Testis (tissue), 2 donors: Measurements from ENCODE around the gene TPO.
"Not testable (repeated sequence)": the region's sequence is repeated elsewhere in the genome, so short reads cannot be mapped to it uniquely, and the experiment has no call there.

Experiments
- POLR2A ChIP-seq: fragments of 450-650 bp; IDR thresholded peaks from one replicate; pipeline ENCODE4 v1.6.1; 2017; ENCODE audit warnings: antibody characterized with exemption, mild to moderate bottlenecking, moderate library complexity
- TF ChIP-seq, protein P1 (sequence below), 3 experiments: fragments of 450-650 bp in 2 of 3; fragments of 200-600 bp in 1 of 3; sonication (generic) in 1 of 3; IDR thresholded peaks; one replicate each; pipeline ENCODE4 v1.5.1; 2016 to 2019; ENCODE audit warnings: antibody characterized with exemption in 3 of 3, mild to moderate bottlenecking in 2 of 3, moderate library complexity in 1 of 3

DNA sequence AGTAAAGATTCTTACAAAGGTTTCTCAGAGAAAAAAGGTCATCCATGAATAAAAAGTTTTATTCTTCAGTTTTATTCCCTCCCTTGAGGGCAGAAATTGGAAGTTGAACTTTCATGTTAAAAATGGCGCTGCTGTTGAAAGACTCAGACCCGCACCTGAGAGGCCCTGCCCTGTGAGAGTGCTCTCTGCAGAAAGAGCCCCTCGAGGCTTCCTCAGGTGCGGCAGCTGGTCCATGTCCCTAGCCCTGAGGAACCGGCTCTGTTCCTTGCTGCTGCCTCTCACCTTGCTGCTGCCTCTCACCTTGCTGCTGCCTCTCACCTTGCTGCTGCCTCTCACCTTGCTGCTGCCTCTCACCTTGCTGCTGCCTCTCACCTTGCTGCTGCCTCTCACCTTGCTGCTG, 104.0 kb downstream of the TPO start:
- TF ChIP-seq, protein P1, sequence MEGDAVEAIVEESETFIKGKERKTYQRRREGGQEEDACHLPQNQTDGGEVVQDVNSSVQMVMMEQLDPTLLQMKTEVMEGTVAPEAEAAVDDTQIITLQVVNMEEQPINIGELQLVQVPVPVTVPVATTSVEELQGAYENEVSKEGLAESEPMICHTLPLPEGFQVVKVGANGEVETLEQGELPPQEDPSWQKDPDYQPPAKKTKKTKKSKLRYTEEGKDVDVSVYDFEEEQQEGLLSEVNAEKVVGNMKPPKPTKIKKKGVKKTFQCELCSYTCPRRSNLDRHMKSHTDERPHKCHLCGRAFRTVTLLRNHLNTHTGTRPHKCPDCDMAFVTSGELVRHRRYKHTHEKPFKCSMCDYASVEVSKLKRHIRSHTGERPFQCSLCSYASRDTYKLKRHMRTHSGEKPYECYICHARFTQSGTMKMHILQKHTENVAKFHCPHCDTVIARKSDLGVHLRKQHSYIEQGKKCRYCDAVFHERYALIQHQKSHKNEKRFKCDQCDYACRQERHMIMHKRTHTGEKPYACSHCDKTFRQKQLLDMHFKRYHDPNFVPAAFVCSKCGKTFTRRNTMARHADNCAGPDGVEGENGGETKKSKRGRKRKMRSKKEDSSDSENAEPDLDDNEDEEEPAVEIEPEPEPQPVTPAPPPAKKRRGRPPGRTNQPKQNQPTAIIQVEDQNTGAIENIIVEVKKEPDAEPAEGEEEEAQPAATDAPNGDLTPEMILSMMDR (IDR thresholded peaks at IDR 0.05): not testable (repeated sequence)
- not testable (repeated sequence) for TF ChIP-seq POLR2A
